HCT116 (cell line): ENCODE results near the gene KCNJ14.

Experiments
- ATF3 ChIP-seq: IDR thresholded peaks from 2 replicates; pipeline ENCODE4 v1.6.1; 2012
- EZH2 ChIP-seq: fragments of 200-600 bp; sonication (generic); IDR thresholded peaks from 2 replicates; pipeline ENCODE4 v1.6.1; 2017; ENCODE audit warnings: antibody characterized with exemption, mixed run types
- POLR2A ChIP-seq: IDR thresholded peaks from 2 replicates; pipeline ENCODE4 v1.7.0; 2011; ENCODE audit warnings: borderline replicate concordance; ENCODE audit not compliant: insufficient read depth, insufficient read length; ENCODE audit errors: extremely low read depth
- POLR2AphosphoS5 ChIP-seq: IDR thresholded peaks from 2 replicates; pipeline ENCODE4 v1.6.1; 2011; ENCODE audit warnings: mild to moderate bottlenecking, low read depth, low read length, moderate library complexity
- TCF7L2 ChIP-seq: IDR thresholded peaks from 2 replicates; pipeline ENCODE4 v1.7.0; 2011; ENCODE audit warnings: borderline replicate concordance, inconsistent platforms; ENCODE audit not compliant: insufficient read depth, insufficient read length; ENCODE audit errors: extremely low read depth
- ZFX ChIP-seq: fragments of 450-650 bp; IDR thresholded peaks from 2 replicates; pipeline ENCODE4 v1.6.1; 2017
- TF ChIP-seq, protein P1 (sequence below), 3 experiments: fragments of 200-600 bp in 1 of 3; sonication (generic) in 1 of 3; IDR thresholded peaks in 2 of 3; conservative IDR thresholded peaks in 1 of 3; 2 replicates each; pipeline ENCODE4 v1.5.1; 2012 to 2017; ENCODE audit warnings: low read depth in 2 of 3, low read length in 2 of 3, antibody characterized with exemption in 1 of 3, borderline replicate concordance in 1 of 3, control low read depth in 1 of 3, mild to moderate bottlenecking in 1 of 3, mixed read lengths in 1 of 3, mixed run types in 1 of 3, moderate library complexity in 1 of 3; ENCODE audit not compliant: insufficient read depth in 1 of 3
- TF ChIP-seq, protein P2 (sequence below): IDR thresholded peaks from 2 replicates; pipeline ENCODE4 v1.6.1; 2012

- no peak for TF ChIP-seq POLR2AphosphoS5
- no peak for TF ChIP-seq ZFX
- no peak for TF ChIP-seq POLR2A
- TF ChIP-seq, protein P1, sequence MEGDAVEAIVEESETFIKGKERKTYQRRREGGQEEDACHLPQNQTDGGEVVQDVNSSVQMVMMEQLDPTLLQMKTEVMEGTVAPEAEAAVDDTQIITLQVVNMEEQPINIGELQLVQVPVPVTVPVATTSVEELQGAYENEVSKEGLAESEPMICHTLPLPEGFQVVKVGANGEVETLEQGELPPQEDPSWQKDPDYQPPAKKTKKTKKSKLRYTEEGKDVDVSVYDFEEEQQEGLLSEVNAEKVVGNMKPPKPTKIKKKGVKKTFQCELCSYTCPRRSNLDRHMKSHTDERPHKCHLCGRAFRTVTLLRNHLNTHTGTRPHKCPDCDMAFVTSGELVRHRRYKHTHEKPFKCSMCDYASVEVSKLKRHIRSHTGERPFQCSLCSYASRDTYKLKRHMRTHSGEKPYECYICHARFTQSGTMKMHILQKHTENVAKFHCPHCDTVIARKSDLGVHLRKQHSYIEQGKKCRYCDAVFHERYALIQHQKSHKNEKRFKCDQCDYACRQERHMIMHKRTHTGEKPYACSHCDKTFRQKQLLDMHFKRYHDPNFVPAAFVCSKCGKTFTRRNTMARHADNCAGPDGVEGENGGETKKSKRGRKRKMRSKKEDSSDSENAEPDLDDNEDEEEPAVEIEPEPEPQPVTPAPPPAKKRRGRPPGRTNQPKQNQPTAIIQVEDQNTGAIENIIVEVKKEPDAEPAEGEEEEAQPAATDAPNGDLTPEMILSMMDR (IDR thresholded peaks at IDR 0.05 in 2 of 3, conservative IDR thresholded peaks at IDR 0.05 in 1 of 3; ENCODE audit: borderline replicate concordance in 1 of 3, insufficient read depth in 1 of 3, low read depth in 2 of 3, low read length in 2 of 3): no peak
- TF ChIP-seq TCF7L2: no peak
- TF ChIP-seq ATF3: no peak
- no peak for TF ChIP-seq EZH2
- TF ChIP-seq, protein P2, sequence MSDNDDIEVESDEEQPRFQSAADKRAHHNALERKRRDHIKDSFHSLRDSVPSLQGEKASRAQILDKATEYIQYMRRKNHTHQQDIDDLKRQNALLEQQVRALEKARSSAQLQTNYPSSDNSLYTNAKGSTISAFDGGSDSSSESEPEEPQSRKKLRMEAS: no peak
Observed at GRCh38 chr19:48458016-48458415, 2.6 kb downstream of the KCNJ14 start.
